IgD-negative memory B cell (primary cell): Measurements from ENCODE around the gene CIBAR2. TPM values are rescaled to one million over a fixed set of nuclear protein-coding genes. Genes with fewer than 3 reads are reported as not detected.
"Not testable (repeated sequence)": the region's sequence is repeated elsewhere in the genome, so short reads cannot be mapped to it uniquely, and the experiment has no call there.

Source experiments
- H3K27ac Mint-ChIP-seq, 3 donors: one replicate each; pipeline ENCODE4 v1.8.0; 2020 to 2022; ENCODE audit warnings: mild to moderate bottlenecking in 3 of 3, mixed read lengths in 3 of 3, moderate library complexity in 1 of 3
- H3K27me3 Mint-ChIP-seq: one replicate; pipeline ENCODE4 v1.8.0; 2021; ENCODE audit warnings: mixed read lengths
- H3K36me3 Mint-ChIP-seq: one replicate; pipeline ENCODE4 v1.8.0; 2020; ENCODE audit warnings: mild to moderate bottlenecking, mixed read lengths
- H3K4me1 Mint-ChIP-seq, 3 donors: one replicate each; pipeline ENCODE4 v1.8.0; 2020 to 2022; ENCODE audit warnings: mixed read lengths in 3 of 3, mild to moderate bottlenecking in 1 of 3
- H3K4me3 Mint-ChIP-seq, 4 donors: one replicate each; pipeline ENCODE4 v1.8.0; 2020 to 2022; ENCODE audit warnings: mild to moderate bottlenecking in 4 of 4, mixed read lengths in 4 of 4, moderate library complexity in 3 of 4
- H3K9me3 Mint-ChIP-seq, 3 donors: one replicate each; pipeline ENCODE4 v1.8.0; 2020 to 2021; ENCODE audit warnings: mixed read lengths in 3 of 3, mild to moderate bottlenecking in 1 of 3
- polyA plus RNA-seq: library from polyadenylated mRNA; unstranded; fragments of 300-500 nt; fragmentation: Illumina TruSeq; gene quantifications from one replicate; pipeline ENCODE4 v1.2.3, GENCODE V29; 2021

Gene CIBAR2
- polyA plus RNA-seq, 1 donor from 2014 or later = not detected

DNA sequence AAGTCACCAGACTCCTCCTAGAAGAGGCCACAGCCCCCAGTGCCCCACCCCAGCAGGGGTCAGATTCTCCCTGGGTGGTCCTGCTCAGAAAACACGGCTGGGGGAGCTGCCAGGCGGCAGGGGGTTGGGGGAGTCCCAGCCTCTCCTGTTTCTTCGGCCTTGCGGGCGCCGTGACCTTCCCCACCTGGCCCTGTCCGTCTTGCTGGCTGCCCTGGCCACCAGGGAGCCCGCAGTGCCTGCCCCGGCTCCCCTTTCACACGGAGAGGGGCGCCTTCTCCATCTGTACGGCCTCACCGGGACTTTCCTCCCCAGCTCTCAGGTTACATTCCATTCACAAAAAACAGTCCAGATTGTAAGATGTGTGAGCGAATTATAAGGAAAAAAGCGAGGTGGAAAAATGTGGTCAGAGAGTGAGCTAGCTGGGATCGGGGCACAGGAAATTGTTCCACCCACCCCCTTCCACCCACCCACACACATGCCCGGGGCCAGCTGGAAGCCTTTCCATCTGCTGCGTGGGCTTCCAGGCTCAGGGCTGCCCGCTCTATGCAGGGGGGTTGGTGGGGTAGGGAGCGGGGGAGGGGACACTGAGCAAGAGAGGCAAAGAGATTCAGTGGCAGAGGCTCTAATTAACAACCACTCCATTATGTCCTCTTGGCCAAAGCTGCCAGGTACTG is 14.6 kb upstream of the CIBAR2 start:
- no peaks in the 10 kb centered on the region for H3K36me3 Mint-ChIP-seq

DNA sequence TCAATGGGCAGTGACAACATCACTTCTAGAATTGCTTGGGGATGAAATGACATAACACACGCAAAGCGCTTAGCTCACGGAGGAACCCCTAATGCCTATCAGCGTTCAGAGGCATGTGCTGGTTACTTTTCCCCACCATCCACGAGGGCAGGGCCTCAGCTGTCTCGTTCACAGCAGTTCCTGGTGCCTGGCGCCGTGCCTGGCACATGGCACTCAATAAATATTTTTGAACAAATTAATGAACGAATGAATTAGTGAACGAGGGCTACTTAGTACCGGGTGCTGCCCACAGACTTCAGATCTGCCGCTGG is 14.1 kb upstream of the CIBAR2 start:
- peaks cover 0 to 1% (median 0%) of the 10 kb centered on the region in 3 donors for H3K4me1 Mint-ChIP-seq
- H3K36me3 Mint-ChIP-seq = no peaks in the 10 kb centered on the region

More for the DNA sequence above, 14.6 kb upstream of the CIBAR2 start:
- Mint-ChIP-seq H3K4me3 (no peak overlapping the region), H3K9me3 (peaks cover 0 to 2% (median 0%) of the 10 kb centered on the region in 3 donors), H3K27ac (no peak overlapping the region), H3K4me1 (peaks cover 0 to 1% (median 0%) of the 10 kb centered on the region in 3 donors), H3K27me3 (no peaks in the 10 kb centered on the region)

DNA sequence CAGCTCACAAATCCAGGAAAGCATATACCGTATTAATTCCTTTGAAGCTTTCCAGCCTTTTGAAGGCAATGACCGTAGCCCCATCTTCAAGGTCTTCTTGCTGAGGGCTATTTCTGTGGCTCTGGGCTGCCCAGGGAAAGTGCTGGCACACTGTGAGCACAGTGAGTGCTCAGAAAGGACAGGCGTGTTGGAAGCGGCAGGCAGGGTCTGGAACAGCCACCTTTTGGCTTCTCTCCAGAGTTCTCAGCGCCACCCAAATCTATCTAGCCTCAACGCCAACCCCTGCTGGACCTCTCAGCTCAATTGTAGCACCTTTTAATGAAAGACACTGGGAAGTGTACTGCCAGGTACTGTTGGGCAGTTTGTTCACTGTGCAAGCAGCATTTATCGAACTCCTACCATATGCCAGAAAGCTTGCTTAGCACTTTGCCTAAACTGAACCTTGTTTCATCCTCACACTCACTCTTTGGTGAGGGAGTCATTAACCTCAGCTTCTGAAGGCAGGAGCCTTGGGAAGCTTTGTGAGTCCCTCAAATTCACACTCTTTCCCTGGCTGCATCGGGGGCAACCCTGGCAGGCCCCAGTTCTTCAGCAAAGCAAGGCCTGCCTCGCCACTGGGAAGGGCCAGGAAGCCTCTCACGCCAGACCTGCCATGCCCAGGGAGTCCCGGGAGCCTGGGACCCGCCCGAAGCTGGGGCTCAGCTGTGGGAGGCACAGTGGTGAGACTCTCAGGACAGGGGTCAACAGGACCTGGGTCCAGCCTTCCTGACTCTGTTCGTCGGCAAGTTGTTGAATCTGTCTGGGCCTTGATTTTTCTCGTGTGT is 13.5 kb upstream of the CIBAR2 start:
- Mint-ChIP-seq H3K4me3 (no peak overlapping the region), H3K9me3 (peaks cover 0 to 2% (median 0%) of the 10 kb centered on the region in 3 donors), H3K4me1 (peaks cover 0 to 1% (median 0%) of the 10 kb centered on the region in 3 donors), H3K27ac (no peak overlapping the region), H3K27me3 (no peaks in the 10 kb centered on the region), H3K36me3 (no peaks in the 10 kb centered on the region)

More for the DNA sequence above, 14.1 kb upstream of the CIBAR2 start:
- H3K4me3 Mint-ChIP-seq = no peak overlapping the region
- no peaks in the 10 kb centered on the region for H3K27me3 Mint-ChIP-seq
- no peak overlapping the region for H3K27ac Mint-ChIP-seq
- H3K9me3 Mint-ChIP-seq = peaks cover 0 to 2% (median 0%) of the 10 kb centered on the region in 3 donors

DNA sequence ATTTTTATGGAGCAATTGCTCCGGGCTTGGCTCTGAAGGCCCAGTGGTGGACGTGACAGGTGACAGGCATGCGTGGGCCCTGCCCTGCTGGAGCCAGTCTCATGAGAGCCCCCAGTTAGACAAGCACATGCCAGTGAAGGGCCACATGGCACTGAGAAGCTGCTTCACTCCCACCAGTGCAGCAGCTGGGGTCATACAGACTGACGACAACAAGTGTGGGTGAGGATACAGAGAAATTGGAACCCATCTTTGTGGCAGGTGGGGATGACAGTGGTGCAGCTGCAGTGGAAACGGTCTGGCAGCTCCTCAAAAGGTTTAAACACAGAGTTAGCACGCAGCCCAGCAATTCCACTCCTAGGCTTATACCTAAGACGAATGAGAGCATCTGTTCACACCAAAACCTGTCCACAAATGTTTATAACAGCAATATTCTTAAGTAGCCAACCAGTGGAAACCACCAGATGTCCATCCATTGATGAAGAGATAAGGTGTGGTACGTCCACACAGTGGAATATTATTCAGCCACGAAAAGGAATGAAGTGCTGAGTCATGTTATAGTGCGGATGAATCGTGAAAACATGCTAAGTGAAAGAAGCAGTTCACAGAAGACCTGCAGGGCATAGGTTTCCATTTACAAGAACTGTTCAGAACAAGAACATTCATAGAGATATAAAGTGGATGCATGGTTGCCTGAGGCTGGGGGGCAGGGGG is 12.5 kb upstream of the CIBAR2 start:
- H3K36me3 Mint-ChIP-seq = no peaks in the 10 kb centered on the region
- no peak overlapping the region for H3K4me3 Mint-ChIP-seq
- peaks cover 0 to 1% (median 0%) of the 10 kb centered on the region in 3 donors for H3K4me1 Mint-ChIP-seq
- peaks cover 0 to 2% (median 0%) of the 10 kb centered on the region in 3 donors for H3K9me3 Mint-ChIP-seq
- H3K27me3 Mint-ChIP-seq = no peaks in the 10 kb centered on the region
- H3K27ac Mint-ChIP-seq = no peak overlapping the region

DNA sequence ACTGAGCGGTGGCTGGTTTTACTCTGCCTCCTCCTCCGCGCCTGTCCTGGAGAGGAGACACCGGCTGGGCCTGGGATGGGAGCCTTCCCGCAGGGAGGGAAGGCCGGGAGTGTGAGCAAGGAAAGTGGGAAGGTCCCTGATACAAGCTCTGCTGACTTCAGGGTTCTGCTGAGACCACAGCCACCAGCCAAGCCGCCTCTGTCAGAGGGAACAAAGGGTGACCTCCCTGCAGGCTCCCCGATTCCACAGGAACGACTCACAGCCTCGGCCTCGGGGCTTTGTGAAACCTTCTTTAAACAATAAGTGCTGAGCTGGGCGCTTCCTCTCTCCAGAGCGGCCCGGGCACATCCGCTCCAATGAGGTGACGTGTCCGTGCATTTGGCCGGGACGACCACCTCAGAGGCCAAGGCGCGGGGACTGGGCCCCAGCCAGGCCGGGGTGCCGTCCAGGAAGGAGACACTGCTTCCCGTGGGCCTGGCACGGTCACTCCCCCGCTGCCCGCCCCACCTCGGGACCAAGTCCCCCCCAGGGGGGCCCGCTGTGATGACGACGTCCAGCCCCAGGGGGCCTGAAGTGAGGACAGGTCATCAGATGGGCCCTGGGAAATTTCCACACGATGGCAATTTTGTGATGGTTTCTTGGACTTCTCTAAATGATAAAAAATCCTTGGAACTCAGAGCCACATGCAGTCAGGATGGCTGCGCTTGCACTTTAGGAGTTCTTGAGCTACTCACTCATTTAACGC is 11.8 kb upstream of the CIBAR2 start:
- Mint-ChIP-seq H3K4me1 (peaks cover 0 to 1% (median 0%) of the 10 kb centered on the region in 3 donors), H3K27ac (no peak overlapping the region), H3K4me3 (no peak overlapping the region), H3K27me3 (no peaks in the 10 kb centered on the region), H3K9me3 (peaks cover 0 to 2% (median 0%) of the 10 kb centered on the region in 3 donors), H3K36me3 (no peaks in the 10 kb centered on the region)

DNA sequence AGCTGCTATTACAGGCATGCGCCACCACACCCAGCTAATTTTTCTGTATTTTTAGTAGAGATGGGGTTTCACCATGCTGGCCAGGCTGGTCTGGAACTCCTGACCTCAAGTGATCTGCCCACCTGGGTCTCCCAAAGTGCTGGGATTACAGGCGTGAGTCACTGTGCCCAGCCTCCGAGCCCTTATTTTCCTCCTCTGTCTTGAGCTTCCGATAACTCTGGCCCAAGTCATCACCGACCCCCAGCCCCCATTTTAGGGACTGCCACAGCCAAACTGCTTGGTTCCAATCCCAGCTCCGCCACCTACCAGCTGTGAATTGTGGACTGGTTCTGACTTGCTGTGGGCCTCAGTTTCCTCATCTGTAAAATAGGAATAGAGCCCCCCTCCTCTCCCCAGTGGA is 11.2 kb upstream of the CIBAR2 start:
- not testable (repeated sequence) for H3K27ac Mint-ChIP-seq, H3K4me1 Mint-ChIP-seq, H3K4me3 Mint-ChIP-seq, H3K9me3 Mint-ChIP-seq, H3K27me3 Mint-ChIP-seq, H3K36me3 Mint-ChIP-seq

DNA sequence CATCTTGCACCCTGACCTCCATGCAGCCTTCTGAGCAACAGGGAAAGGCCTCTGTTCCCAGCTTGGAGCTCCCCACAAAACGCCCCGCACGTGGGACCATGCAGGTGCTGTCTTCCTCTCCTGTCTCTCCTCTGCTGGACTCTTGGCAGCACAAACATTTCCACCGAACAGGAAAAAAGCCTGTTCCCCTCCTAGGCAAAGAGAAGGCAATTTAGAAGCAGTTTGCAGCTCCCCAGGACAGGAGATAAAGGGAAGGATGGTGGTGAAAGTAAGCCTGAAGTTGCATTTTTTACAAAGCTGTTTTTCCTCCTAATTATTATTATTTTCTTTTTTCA is 7.7 kb upstream of the CIBAR2 start:
- H3K27me3 Mint-ChIP-seq = no peaks in the 10 kb centered on the region
- peaks cover under 1 to 5% (median 5%) of the 10 kb centered on the region in 3 donors for H3K4me1 Mint-ChIP-seq
- no peak overlapping the region for H3K4me3 Mint-ChIP-seq
- peaks cover 0 to 1% (median 0%) of the 10 kb centered on the region in 3 donors for H3K9me3 Mint-ChIP-seq
- H3K27ac Mint-ChIP-seq = no peak overlapping the region
- peaks cover 2% of the 10 kb centered on the region for H3K36me3 Mint-ChIP-seq

DNA sequence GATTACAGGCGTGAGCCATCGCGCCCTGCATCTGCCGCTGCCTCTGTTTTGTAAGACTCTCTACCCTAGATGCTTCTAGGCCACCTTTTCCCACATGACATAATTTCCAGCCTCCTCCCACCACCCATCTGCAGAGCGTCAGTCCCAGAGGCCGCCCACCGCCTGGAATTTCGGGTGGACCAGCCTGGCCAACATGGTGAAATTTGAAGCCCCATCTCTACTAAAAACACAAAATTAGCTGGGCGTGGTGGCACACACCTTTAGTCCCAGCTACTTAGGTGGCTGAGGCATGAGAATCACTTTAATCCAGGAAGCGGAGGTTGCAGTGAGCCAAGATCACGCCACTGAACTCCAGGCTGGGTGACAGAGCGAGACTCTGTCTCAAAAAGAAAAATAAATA is 5.1 kb upstream of the CIBAR2 start:
- Mint-ChIP-seq H3K36me3 (peaks cover 2% of the 10 kb centered on the region), H3K27me3 (no peaks in the 10 kb centered on the region), H3K4me3 (peak overlapping the region in 1 of 4 donors; percentile 60), H3K9me3 (no peaks in the 10 kb centered on the region), H3K4me1 (peaks cover 3 to 8% (median 8%) of the 10 kb centered on the region in 3 donors), H3K27ac (no peak overlapping the region)

DNA sequence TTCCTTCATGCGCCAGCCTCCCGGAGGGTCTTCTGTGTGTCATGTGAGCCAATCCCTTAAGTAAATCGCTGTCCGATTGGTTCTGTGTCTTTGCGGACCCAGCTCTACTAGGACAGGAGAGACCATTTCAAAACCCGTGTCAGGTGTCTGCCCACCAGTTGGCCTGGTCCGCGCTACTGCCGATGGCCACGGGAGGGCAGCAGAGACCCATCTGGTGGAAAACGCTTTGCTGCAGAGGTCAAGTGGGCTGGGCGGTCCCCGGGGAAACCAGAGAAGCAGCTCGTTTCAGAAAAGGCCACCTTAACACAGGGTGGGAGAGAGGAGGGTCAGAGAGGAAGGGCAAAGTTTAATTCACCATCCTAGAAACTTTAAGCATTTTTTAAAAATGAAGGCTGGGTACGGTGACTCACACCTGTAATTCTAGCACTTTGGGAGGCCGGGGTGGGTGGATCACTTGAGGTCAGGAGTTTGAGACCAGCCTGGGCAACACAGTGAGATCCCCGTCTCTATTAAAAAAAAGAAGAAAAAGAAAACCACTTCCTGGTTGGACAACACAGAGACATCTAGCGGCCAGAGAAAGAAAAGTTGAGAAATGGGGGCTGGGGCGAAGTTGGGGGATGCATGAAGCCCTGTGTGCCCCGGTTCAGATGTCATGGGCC is 2.8 kb upstream of the CIBAR2 start:
- no peaks in the 10 kb centered on the region for H3K27me3 Mint-ChIP-seq
- H3K4me1 Mint-ChIP-seq = peaks cover 3 to 8% (median 8%) of the 10 kb centered on the region in 3 donors
- H3K9me3 Mint-ChIP-seq = no peaks in the 10 kb centered on the region
- H3K4me3 Mint-ChIP-seq = peak overlapping the region; percentile 59 to 97 (median 78)
- peaks cover 2% of the 10 kb centered on the region for H3K36me3 Mint-ChIP-seq
- H3K27ac Mint-ChIP-seq = peak overlapping the region in 2 of 3 donors; percentile 21 to 80

DNA sequence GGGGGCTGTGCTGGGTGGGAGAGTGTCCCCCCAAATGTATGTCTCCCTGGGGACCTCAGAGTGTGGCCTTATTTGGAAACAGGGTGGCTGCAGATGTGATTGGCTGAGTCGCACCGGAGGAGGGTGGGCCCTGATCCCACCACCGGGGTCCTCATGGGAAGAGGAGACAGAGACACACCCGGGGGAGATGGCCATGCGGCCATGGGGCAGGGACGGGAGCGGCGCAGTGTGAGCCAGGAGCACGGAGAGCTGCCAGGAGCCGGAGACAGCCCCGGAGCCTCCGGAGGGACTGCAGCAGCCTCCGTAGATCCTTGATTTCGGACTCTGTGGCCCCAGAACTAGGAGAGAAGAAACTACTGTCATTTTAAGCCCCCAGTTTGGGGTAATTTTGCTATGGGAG is 1.6 kb upstream of the CIBAR2 start:
- Mint-ChIP-seq H3K36me3 (peaks cover 2% of the 10 kb centered on the region), H3K4me3 (no peak overlapping the region), H3K27me3 (no peaks in the 10 kb centered on the region), H3K27ac (no peak overlapping the region), H3K9me3 (no peaks in the 10 kb centered on the region), H3K4me1 (peaks cover 3 to 8% (median 8%) of the 10 kb centered on the region in 3 donors)

DNA sequence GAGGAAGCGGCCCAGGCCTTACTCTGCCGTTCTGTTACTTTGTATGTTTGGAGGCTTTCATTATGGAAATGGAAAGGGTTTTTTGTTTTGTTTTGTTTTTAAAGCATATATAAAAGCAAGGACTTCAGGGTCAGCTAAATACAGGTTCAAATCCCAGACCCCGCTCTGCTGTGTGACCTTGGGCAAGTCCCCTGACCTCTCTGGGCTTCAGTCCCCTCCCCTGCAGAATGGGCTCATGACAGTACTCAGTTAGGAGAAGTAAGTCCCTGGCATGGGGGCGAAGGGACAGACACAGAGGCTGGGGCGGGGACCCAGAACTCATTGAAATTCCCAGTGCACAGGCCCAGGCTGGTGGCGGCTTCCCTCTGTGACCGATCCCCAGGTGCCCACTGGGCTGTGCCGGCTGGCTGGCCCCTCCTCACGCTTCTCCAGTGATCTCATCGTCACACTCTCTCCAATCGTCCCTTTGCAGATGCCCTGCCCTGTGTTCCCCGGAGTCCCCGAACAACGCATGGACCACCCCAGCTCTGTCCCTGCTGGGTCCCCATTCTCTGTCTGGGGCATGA is 979 bp upstream of the CIBAR2 start:
- H3K36me3 Mint-ChIP-seq = peaks cover 2% of the 10 kb centered on the region
- no peaks in the 10 kb centered on the region for H3K9me3 Mint-ChIP-seq
- peak overlapping the region in 1 of 4 donors; percentile 31 for H3K4me3 Mint-ChIP-seq
- H3K27me3 Mint-ChIP-seq = no peaks in the 10 kb centered on the region
- peaks cover 3 to 8% (median 8%) of the 10 kb centered on the region in 3 donors for H3K4me1 Mint-ChIP-seq
- H3K27ac Mint-ChIP-seq = no peak overlapping the region

DNA sequence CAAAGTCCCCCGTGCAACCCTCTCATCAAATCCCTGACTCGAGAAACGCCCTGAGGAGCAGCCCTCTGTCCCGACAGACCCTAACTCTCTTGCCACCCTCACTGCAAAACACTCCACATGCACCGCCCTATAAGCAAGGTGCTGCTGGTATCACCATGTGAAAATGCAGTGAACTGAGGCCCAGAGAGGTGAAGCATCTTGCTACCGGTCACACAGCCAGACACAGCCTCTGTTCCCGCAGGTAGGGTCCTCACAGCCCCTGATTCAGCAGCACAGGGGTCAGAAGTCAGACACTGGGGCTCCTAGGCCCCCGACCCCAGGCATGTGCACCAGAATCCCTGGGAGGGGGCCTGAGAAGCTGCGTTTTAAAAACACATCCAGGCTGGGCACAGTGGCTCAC is 1.1 kb downstream of the CIBAR2 start:
- Mint-ChIP-seq H3K27me3 (no peaks in the 10 kb centered on the region), H3K4me1 (peaks cover 3 to 6% (median 3%) of the 10 kb centered on the region in 3 donors), H3K36me3 (no peaks in the 10 kb centered on the region), H3K4me3 (no peak overlapping the region), H3K9me3 (no peaks in the 10 kb centered on the region), H3K27ac (peak overlapping the region in 1 of 3 donors; percentile 59)

DNA sequence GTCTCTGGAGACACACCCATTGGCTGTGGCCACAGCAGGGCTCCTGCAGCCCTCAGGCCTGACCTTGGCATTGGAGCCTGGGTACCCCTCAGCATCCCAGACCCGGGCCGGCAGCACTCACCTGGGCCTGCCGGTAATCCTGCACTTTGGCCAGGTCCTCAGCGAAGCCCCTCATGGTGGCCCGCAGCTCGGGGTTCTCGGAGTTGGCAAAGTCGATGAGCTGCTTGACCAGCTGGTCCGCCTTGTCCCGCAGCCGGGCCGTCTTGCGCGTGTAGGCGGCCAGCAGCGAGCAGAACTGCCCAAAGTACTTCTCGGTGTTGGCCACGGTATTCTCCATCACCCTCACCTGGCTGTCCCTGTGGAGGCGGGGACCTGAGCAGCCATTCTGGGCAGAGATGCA is 2.2 kb downstream of the CIBAR2 start:
- H3K4me1 Mint-ChIP-seq = peaks cover 3 to 7% (median 6%) of the 10 kb centered on the region in 3 donors
- no peaks in the 10 kb centered on the region for H3K9me3 Mint-ChIP-seq
- H3K4me3 Mint-ChIP-seq = no peak overlapping the region
- H3K27ac Mint-ChIP-seq = no peak overlapping the region
- no peaks in the 10 kb centered on the region for H3K36me3 Mint-ChIP-seq
- peaks cover 3% of the 10 kb centered on the region for H3K27me3 Mint-ChIP-seq

DNA sequence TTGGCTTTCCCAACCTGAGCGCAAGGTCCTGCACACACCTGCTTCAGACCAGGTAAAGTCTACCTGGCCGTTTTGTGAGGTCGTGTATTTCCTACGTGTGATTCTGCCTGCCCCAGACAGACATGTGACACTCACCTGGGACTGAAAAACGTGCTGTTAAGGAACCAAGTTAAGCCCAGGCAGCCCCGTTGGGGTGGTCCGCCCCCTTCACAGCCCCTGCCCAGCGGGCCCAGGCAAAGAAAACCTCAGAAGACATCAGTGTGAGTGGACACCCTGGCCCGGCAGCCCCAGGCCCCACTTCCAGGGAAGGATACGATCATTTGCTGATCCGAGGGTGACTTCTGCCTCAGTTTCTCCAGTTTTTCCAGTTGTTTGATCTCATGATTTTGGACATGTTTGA is 4.7 kb downstream of the CIBAR2 start:
- Mint-ChIP-seq H3K4me1 (peaks cover 6 to 11% (median 9%) of the 10 kb centered on the region in 3 donors), H3K27ac (no peak overlapping the region), H3K9me3 (no peaks in the 10 kb centered on the region), H3K36me3 (no peaks in the 10 kb centered on the region), H3K4me3 (no peak overlapping the region), H3K27me3 (peaks cover 10% of the 10 kb centered on the region)
